A673 (cell line): ENCODE measurements around the gene CHCHD2. TPM values are rescaled to one million over a fixed set of nuclear protein-coding genes. Genes with fewer than 3 reads are reported as not detected.

Experiments
- BruUV-seq: library from RNA; stranded (reverse); fragments of 400-500 nt; replicated peaks from 2 replicates; lab custom pipeline; 2021; lab: Mats Ljungman, UMichigan
- CTCF ChIA-PET: fragments of 300-600 bp; sonication (Branson Sonifier 250); formaldehyde crosslinking; loops from one replicate; lab custom pipeline; 2022; ENCODE audit warnings: antibody characterized with exemption; lab: Charles Lee
- POLR2A ChIA-PET: fragments of 300-600 bp; sonication (Branson Sonifier 250); formaldehyde crosslinking; loops from one replicate; lab custom pipeline; 2022; ENCODE audit warnings: antibody characterized with exemption; ENCODE audit not compliant: low non-redundant PET; lab: Charles Lee
- DNase-seq: peaks from one replicate; pipeline ENCODE4 v3.0.0-alpha.2; 2015; ENCODE audit warnings: low spot score
- H3K27ac ChIP-seq: fragments of 200-600 bp; sonication (generic); 2 replicates; pipeline ENCODE4 v1.5.1; 2016; ENCODE audit warnings: mixed run types, low read depth, mild to moderate bottlenecking, mixed read lengths, antibody characterized with exemption, low read length; ENCODE audit not compliant: poor library complexity, severe bottlenecking
- H3K27me3 ChIP-seq: fragments of 200-600 bp; sonication (generic); replicated peaks from 2 replicates; pipeline ENCODE4 v1.6.1; 2017; ENCODE audit warnings: mixed run types, low read depth, mild to moderate bottlenecking, mixed read lengths, antibody characterized with exemption, low read length; ENCODE audit not compliant: insufficient read depth, poor library complexity
- H3K36me3 ChIP-seq: fragments of 200-600 bp; sonication (generic); 2 replicates; pipeline ENCODE4 v1.6.1; 2016; ENCODE audit warnings: mixed run types, mild to moderate bottlenecking, mixed read lengths, antibody characterized with exemption, low read length; ENCODE audit not compliant: insufficient read depth, poor library complexity, severe bottlenecking
- H3K4me1 ChIP-seq: fragments of 200-600 bp; sonication (generic); 2 replicates; pipeline ENCODE4 v1.6.1; 2017; ENCODE audit warnings: mixed run types, mild to moderate bottlenecking, mixed read lengths, antibody characterized with exemption, low read length; ENCODE audit not compliant: insufficient read depth, poor library complexity, severe bottlenecking
- H3K4me3 ChIP-seq: fragments of 200-600 bp; sonication (generic); 2 replicates; pipeline ENCODE4 v1.5.1; 2016; ENCODE audit warnings: low read depth, mixed run types, mild to moderate bottlenecking, mixed read lengths, low read length; ENCODE audit not compliant: poor library complexity, severe bottlenecking
- H3K9me3 ChIP-seq: fragments of 200-600 bp; sonication (generic); 2 replicates; pipeline ENCODE4 v1.6.1; 2016; ENCODE audit warnings: mixed run types, low read depth, mild to moderate bottlenecking, mixed read lengths, antibody characterized with exemption, low read length; ENCODE audit not compliant: poor library complexity, severe bottlenecking
- CTCF ChIP-seq: fragments of 300-800, 200-600 bp; sonication (generic); conservative IDR thresholded peaks from 2 replicates; pipeline ENCODE4 v1.5.1; 2017; ENCODE audit warnings: low read depth, mild to moderate bottlenecking, antibody characterized with exemption, low read length, moderate library complexity, mixed read lengths
- EZH2 ChIP-seq: fragments of 200-600 bp; sonication (generic); IDR thresholded peaks from 2 replicates; pipeline ENCODE4 v1.6.1; 2017; ENCODE audit warnings: borderline replicate concordance, low read depth, mild to moderate bottlenecking, mixed read lengths, antibody characterized with exemption, low read length; ENCODE audit not compliant: poor library complexity, severe bottlenecking
- intact Hi-C: fragments of 100-400 bp; cut with micrococcal nuclease; formaldehyde crosslinking; loops from one replicate; pipeline ENCODE4 v1.10.0; 2022; ENCODE audit not compliant: unreplicated experiment
- total RNA-seq: library from RNA; stranded (reverse); gene quantifications from 2 replicates; pipeline ENCODE4 v1.2.3, GENCODE V29; 2021

Gene CHCHD2
- total RNA-seq, 1 experiment from 2014 or later = 533 TPM

GRCh38 chr7:56091591-56091990 is 14.7 kb downstream of the CHCHD2 start:
- Histone ChIP-seq H3K4me3 (no peak overlapping the region), H3K27me3 (no peaks in the 10 kb centered on the region), H3K36me3 (no peaks in the 10 kb centered on the region), H3K27ac (no peak overlapping the region), H3K4me1 (no peaks in the 10 kb centered on the region), H3K9me3 (no peaks in the 10 kb centered on the region)
- ChIA-PET POLR2A (no interaction called here), CTCF (no interaction called here)
- intact Hi-C loops = no loop called here
- no peak for TF ChIP-seq EZH2
- TF ChIP-seq CTCF = no peak
- no peak for DNase-seq
- BruUV-seq = no TSS peak

- intact Hi-C loops = no loop called here
- ChIA-PET CTCF (no interaction called here), POLR2A (interaction anchor here (0.5 to 0.7 kb wide), 2 partner anchors 10 to 19 kb away, joined by 4 to 5 read pairs; partner anchors contain the start of gene CHCHD2)
- no TSS peak for BruUV-seq
- DNase-seq = no peak
- H3K27me3 ChIP-seq = no peaks in the 10 kb centered on the region
- H3K27ac ChIP-seq = no peak overlapping the region
- no peaks in the 10 kb centered on the region for H3K9me3 ChIP-seq
- no peaks in the 10 kb centered on the region for H3K4me1 ChIP-seq
- H3K36me3 ChIP-seq = no peaks in the 10 kb centered on the region
- TF ChIP-seq CTCF (no peak), EZH2 (no peak)
- no peak overlapping the region for H3K4me3 ChIP-seq
Measured at GRCh38 chr7:56087445-56087844, 18.8 kb downstream of the CHCHD2 start.

- Histone ChIP-seq H3K36me3 (no peaks in the 10 kb centered on the region), H3K27me3 (no peaks in the 10 kb centered on the region), H3K27ac (no peak overlapping the region), H3K4me3 (no peak overlapping the region), H3K4me1 (no peaks in the 10 kb centered on the region), H3K9me3 (no peaks in the 10 kb centered on the region)
- no peak for DNase-seq
- ChIA-PET POLR2A (interaction anchor here (0.5 to 0.7 kb wide), 3 partner anchors 10 to 120 kb away, joined by 4 to 5 read pairs (median 4); partner anchors contain the start of gene CHCHD2), CTCF (no interaction called here)
- intact Hi-C loops = no loop called here
- BruUV-seq = no TSS peak
- TF ChIP-seq CTCF = no peak
- no peak for TF ChIP-seq EZH2
Measured at GRCh38 chr7:56086761-56087160, 19.5 kb downstream of the CHCHD2 start.
